CD4-positive, alpha-beta T cell treated with Interleukin-2 at 100 ng/mL for 4 hours (primary cell): ENCODE data around the gene METAP1.
"Not testable (repeated sequence)": the region's sequence is repeated elsewhere in the genome, so short reads cannot be mapped to it uniquely, and the experiment has no call there.

ENCODE experiments used
- DNase-seq: peaks from one replicate; pipeline ENCODE4 v3.0.0-alpha.2; 2020; ENCODE audit warnings: low spot score

METAP1 gene

GRCh38 chr4:99099311-99099710, 103.8 kb downstream of the METAP1 start:
- no peak for DNase-seq

GRCh38 chr4:99099814-99100213, 104.3 kb downstream of the METAP1 start:
- not testable (repeated sequence) for DNase-seq

- no peak for DNase-seq
These were observed 105.4 kb downstream of the METAP1 start for GRCh38 chr4:99100876-99101275.

GRCh38 chr4:99102634-99103033, 107.1 kb downstream of the METAP1 start:
- no peak for DNase-seq

GRCh38 chr4:99103166-99103565, 107.6 kb downstream of the METAP1 start:
- DNase-seq = no peak

GRCh38 chr4:99104153-99104552, 108.6 kb downstream of the METAP1 start:
- no peak for DNase-seq

GRCh38 chr4:99109286-99109685, 113.8 kb downstream of the METAP1 start:
- DNase-seq = not testable (repeated sequence)
